Measurements from ENCODE around the gene DNAJC27. TPM values are rescaled to one million over a fixed set of nuclear protein-coding genes. Genes with fewer than 3 reads are reported as not detected.
"Not testable (repeated sequence)": the region's sequence is repeated elsewhere in the genome, so short reads cannot be mapped to it uniquely, and the experiment has no call there.

Gene DNAJC27
- total and polyA plus RNA-seq, 2 donors (not counting 1 experiment from before 2014, with no cell fraction given): 6.0 to 16.6 TPM

- Histone ChIP-seq H3K79me2 (ENCODE audit: control insufficient read depth, insufficient read depth, low read length) (no peaks in the 10 kb centered on the region), H3K4me1 (ENCODE audit: control insufficient read depth in 2 of 2, insufficient read depth in 2 of 2, low read length in 2 of 2) (no peaks in the 10 kb centered on the region), H2AFZ (ENCODE audit: insufficient read depth, low read depth, low read length, poor library complexity, severe bottlenecking) (no peak overlapping the region), H3K36me3 (replicated peaks in 1 of 2; ENCODE audit: control extremely low read depth in 1 of 2, control insufficient read depth in 1 of 2, extremely low read depth in 1 of 2, insufficient read depth in 2 of 2, low read length in 1 of 2) (no peaks in the 10 kb centered on the region), H3K9ac (ENCODE audit: low read length) (no peak overlapping the region), H3K27me3 (replicated peaks in 1 of 4; ENCODE audit: control extremely low read depth in 1 of 4, control insufficient read depth in 3 of 4, insufficient read depth in 4 of 4, low read length in 3 of 4) (no peaks in the 10 kb centered on the region), H3K4me3 (ENCODE audit: control extremely low read depth in 1 of 5, extremely low read depth in 1 of 5, insufficient read depth in 1 of 5, low read depth in 2 of 5, low read length in 4 of 5) (no peak overlapping the region), H3K4me2 (replicated peaks; ENCODE audit: low read depth, low read length, poor library complexity, severe bottlenecking) (no peak overlapping the region), H3K27ac (ENCODE audit: low read length in 2 of 2) (no peak overlapping the region), H4K20me1 (ENCODE audit: control insufficient read depth, insufficient read depth, low read length, poor library complexity, severe bottlenecking) (no peaks in the 10 kb centered on the region), H3K9me3 (ENCODE audit: control extremely low read depth in 1 of 3, control insufficient read depth in 2 of 3, insufficient read depth in 1 of 3, low read length in 2 of 3) (no peaks in the 10 kb centered on the region)
- 98% methylated on average over 9 of the region's 9 CpGs for WGBS (ENCODE audit: insufficient coverage)
- peaks cover 6% of the 10 kb centered on the region for H3K4me1 Mint-ChIP-seq
- intact Hi-C loops (cut with micrococcal nuclease): no loop called here
- H3K9me3 Mint-ChIP-seq (ENCODE audit: insufficient read depth): no peaks in the 10 kb centered on the region
- ATAC-seq (ENCODE audit: low read depth) (no peak), DNase-seq (no peak)
- H3K27me3 Mint-ChIP-seq: no peaks in the 10 kb centered on the region
- ChIA-PET POLR2A (no interaction called here), CTCF (no interaction called here)
- H3K4me3 Mint-ChIP-seq: no peak overlapping the region
- no peak overlapping the region for H3K27ac Mint-ChIP-seq
- TF ChIP-seq EZH2 (IDR thresholded peaks at IDR 0.05; ENCODE audit: borderline replicate concordance, insufficient read depth, low read depth, low read length, poor library complexity, severe bottlenecking): no peak
- TF ChIP-seq, protein P1, sequence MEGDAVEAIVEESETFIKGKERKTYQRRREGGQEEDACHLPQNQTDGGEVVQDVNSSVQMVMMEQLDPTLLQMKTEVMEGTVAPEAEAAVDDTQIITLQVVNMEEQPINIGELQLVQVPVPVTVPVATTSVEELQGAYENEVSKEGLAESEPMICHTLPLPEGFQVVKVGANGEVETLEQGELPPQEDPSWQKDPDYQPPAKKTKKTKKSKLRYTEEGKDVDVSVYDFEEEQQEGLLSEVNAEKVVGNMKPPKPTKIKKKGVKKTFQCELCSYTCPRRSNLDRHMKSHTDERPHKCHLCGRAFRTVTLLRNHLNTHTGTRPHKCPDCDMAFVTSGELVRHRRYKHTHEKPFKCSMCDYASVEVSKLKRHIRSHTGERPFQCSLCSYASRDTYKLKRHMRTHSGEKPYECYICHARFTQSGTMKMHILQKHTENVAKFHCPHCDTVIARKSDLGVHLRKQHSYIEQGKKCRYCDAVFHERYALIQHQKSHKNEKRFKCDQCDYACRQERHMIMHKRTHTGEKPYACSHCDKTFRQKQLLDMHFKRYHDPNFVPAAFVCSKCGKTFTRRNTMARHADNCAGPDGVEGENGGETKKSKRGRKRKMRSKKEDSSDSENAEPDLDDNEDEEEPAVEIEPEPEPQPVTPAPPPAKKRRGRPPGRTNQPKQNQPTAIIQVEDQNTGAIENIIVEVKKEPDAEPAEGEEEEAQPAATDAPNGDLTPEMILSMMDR (IDR thresholded peaks at IDR 0.05): no peak
Measured at GRCh38 chr2:25014631-25015030, 42.9 kb upstream of the DNAJC27 start.

DNA sequence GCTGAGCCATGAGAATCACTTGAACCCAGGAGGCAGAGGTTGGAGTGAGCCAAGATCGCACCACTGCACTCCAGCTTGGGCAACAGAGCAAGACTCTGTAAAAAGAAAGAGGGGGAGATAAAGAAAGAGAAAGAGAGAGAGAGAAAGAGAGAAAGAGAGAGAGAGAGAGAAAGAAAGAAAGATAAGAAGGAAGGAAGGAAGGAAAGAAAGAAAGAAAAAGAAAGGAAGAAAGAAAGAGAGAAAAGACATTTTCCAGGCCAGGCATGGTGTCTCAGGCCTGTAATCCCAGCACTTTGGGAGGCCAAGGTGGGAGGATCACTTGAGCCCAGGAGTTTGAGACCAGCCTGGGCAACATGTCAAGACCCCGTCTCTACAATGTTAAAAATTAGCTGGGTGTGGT lies 39.6 kb upstream of the DNAJC27 start:
- H3K27ac ChIP-seq (ENCODE audit: low read length in 2 of 2); H3K4me3 Mint-ChIP-seq; H3K36me3 ChIP-seq (replicated peaks in 1 of 2; ENCODE audit: control extremely low read depth in 1 of 2, control insufficient read depth in 1 of 2, extremely low read depth in 1 of 2, insufficient read depth in 2 of 2, low read length in 1 of 2); H3K9me3 ChIP-seq (ENCODE audit: control extremely low read depth in 1 of 3, control insufficient read depth in 2 of 3, insufficient read depth in 1 of 3, low read length in 2 of 3); H3K79me2 ChIP-seq (ENCODE audit: control insufficient read depth, insufficient read depth, low read length); DNase-seq; intact Hi-C loops (cut with micrococcal nuclease); ATAC-seq (ENCODE audit: low read depth); CTCF ChIA-PET; H2AFZ ChIP-seq (ENCODE audit: insufficient read depth, low read depth, low read length, poor library complexity, severe bottlenecking); H3K4me3 ChIP-seq (ENCODE audit: control extremely low read depth in 1 of 5, extremely low read depth in 1 of 5, insufficient read depth in 1 of 5, low read depth in 2 of 5, low read length in 4 of 5); H3K4me1 Mint-ChIP-seq; H3K9ac ChIP-seq (ENCODE audit: low read length); H3K4me2 ChIP-seq (replicated peaks; ENCODE audit: low read depth, low read length, poor library complexity, severe bottlenecking); H3K27ac Mint-ChIP-seq; H3K27me3 Mint-ChIP-seq; H3K27me3 ChIP-seq (replicated peaks in 1 of 4; ENCODE audit: control extremely low read depth in 1 of 4, control insufficient read depth in 3 of 4, insufficient read depth in 4 of 4, low read length in 3 of 4); H4K20me1 ChIP-seq (ENCODE audit: control insufficient read depth, insufficient read depth, low read length, poor library complexity, severe bottlenecking); H3K4me1 ChIP-seq (ENCODE audit: control insufficient read depth in 2 of 2, insufficient read depth in 2 of 2, low read length in 2 of 2); POLR2A ChIA-PET; H3K9me3 Mint-ChIP-seq (ENCODE audit: insufficient read depth): not testable (repeated sequence)
- WGBS (ENCODE audit: insufficient coverage): 100% methylated on average over 2 of the region's 2 CpGs

Measured in B cell (primary cell).